Activated naive CD8-positive, alpha-beta T cell (primary cell): ENCODE measurements around the gene ATP5F1C.
"Not testable (repeated sequence)": the region's sequence is repeated elsewhere in the genome, so short reads cannot be mapped to it uniquely, and the experiment has no call there.

ENCODE experiments used
- H3K27ac Mint-ChIP-seq: one replicate; pipeline ENCODE4 v1.8.0; 2021; ENCODE audit warnings: mixed read lengths
- H3K27me3 Mint-ChIP-seq: one replicate; pipeline ENCODE4 v1.8.0; 2021; ENCODE audit warnings: mixed read lengths
- H3K36me3 Mint-ChIP-seq: one replicate; pipeline ENCODE4 v1.8.0; 2021; ENCODE audit warnings: mixed read lengths
- H3K4me1 Mint-ChIP-seq: one replicate; pipeline ENCODE4 v1.8.0; 2021; ENCODE audit warnings: low read depth, mixed read lengths
- H3K4me3 Mint-ChIP-seq: one replicate; pipeline ENCODE4 v1.8.0; 2021; ENCODE audit warnings: mild to moderate bottlenecking, mixed read lengths
- H3K9me3 Mint-ChIP-seq: one replicate; pipeline ENCODE4 v1.8.0; 2021; ENCODE audit warnings: low read depth, mixed read lengths

ATP5F1C gene

GRCh38 chr10:7811743-7812142 lies 23.8 kb downstream of the ATP5F1C start:
- not testable (repeated sequence) for H3K9me3 Mint-ChIP-seq, H3K27ac Mint-ChIP-seq, H3K4me1 Mint-ChIP-seq, H3K36me3 Mint-ChIP-seq, H3K4me3 Mint-ChIP-seq, H3K27me3 Mint-ChIP-seq

GRCh38 chr10:7813481-7813880 lies 25.5 kb downstream of the ATP5F1C start:
- no peak overlapping the region for H3K4me3 Mint-ChIP-seq
- H3K9me3 Mint-ChIP-seq: no peaks in the 10 kb centered on the region
- H3K36me3 Mint-ChIP-seq: no peaks in the 10 kb centered on the region
- H3K4me1 Mint-ChIP-seq: peaks cover 14% of the 10 kb centered on the region
- H3K27ac Mint-ChIP-seq: no peak overlapping the region
- H3K27me3 Mint-ChIP-seq: no peaks in the 10 kb centered on the region

- H3K4me1 Mint-ChIP-seq: peaks cover 43% of the 10 kb centered on the region
- peak overlapping the region; percentile 99 for H3K4me3 Mint-ChIP-seq
- H3K36me3 Mint-ChIP-seq: no peaks in the 10 kb centered on the region
- H3K27me3 Mint-ChIP-seq: no peaks in the 10 kb centered on the region
- no peaks in the 10 kb centered on the region for H3K9me3 Mint-ChIP-seq
- H3K27ac Mint-ChIP-seq: no peak overlapping the region
Measured at GRCh38 chr10:7817576-7817975, 29.6 kb downstream of the ATP5F1C start.

- no peaks in the 10 kb centered on the region for H3K27me3 Mint-ChIP-seq
- peak overlapping the region; percentile 99 for H3K4me3 Mint-ChIP-seq
- H3K9me3 Mint-ChIP-seq: no peaks in the 10 kb centered on the region
- peak overlapping the region; percentile 93 for H3K27ac Mint-ChIP-seq
- peaks cover 43% of the 10 kb centered on the region for H3K4me1 Mint-ChIP-seq
- H3K36me3 Mint-ChIP-seq: no peaks in the 10 kb centered on the region
Measured at GRCh38 chr10:7817984-7818294, 30.0 kb downstream of the ATP5F1C start.

- H3K36me3 Mint-ChIP-seq: no peaks in the 10 kb centered on the region
- peak within 1 kb of the TSS; percentile 93 for H3K27ac Mint-ChIP-seq
- peak within 1 kb of the TSS; percentile 99 for H3K4me3 Mint-ChIP-seq
- no peaks in the 10 kb centered on the region for H3K27me3 Mint-ChIP-seq
- H3K4me1 Mint-ChIP-seq: peaks cover 43% of the 10 kb centered on the region
- no peaks in the 10 kb centered on the region for H3K9me3 Mint-ChIP-seq
Measured at GRCh38 chr10:7818295-7819120, 30.5 kb downstream of the ATP5F1C start, which contains the start of gene TAF3. Gene TAF3, plus strand, starts transcription at chr10:7818505. Its CDS starts 205 bp downstream, at chr10:7818710.

- Mint-ChIP-seq H3K4me1 (peaks cover 43% of the 10 kb centered on the region), H3K27me3 (no peaks in the 10 kb centered on the region), H3K9me3 (no peaks in the 10 kb centered on the region), H3K4me3 (peak overlapping the region; percentile 99), H3K27ac (peak overlapping the region; percentile 93), H3K36me3 (no peaks in the 10 kb centered on the region)
Measured at GRCh38 chr10:7819121-7819460, 31.1 kb downstream of the ATP5F1C start.

GRCh38 chr10:7824251-7824650 lies 36.3 kb downstream of the ATP5F1C start:
- Mint-ChIP-seq H3K4me1 (peaks cover 55% of the 10 kb centered on the region), H3K9me3 (no peaks in the 10 kb centered on the region), H3K27me3 (no peaks in the 10 kb centered on the region), H3K36me3 (peaks cover 15% of the 10 kb centered on the region), H3K4me3 (no peak overlapping the region), H3K27ac (no peak overlapping the region)

GRCh38 chr10:7826971-7827370 lies 39.0 kb downstream of the ATP5F1C start:
- Mint-ChIP-seq H3K4me3 (no peak overlapping the region), H3K9me3 (no peaks in the 10 kb centered on the region), H3K27me3 (no peaks in the 10 kb centered on the region), H3K27ac (no peak overlapping the region), H3K4me1 (peaks cover 45% of the 10 kb centered on the region), H3K36me3 (peaks cover 22% of the 10 kb centered on the region)

- no peak overlapping the region for H3K27ac Mint-ChIP-seq
- H3K27me3 Mint-ChIP-seq: no peaks in the 10 kb centered on the region
- H3K9me3 Mint-ChIP-seq: no peaks in the 10 kb centered on the region
- H3K4me1 Mint-ChIP-seq: peaks cover 58% of the 10 kb centered on the region
- H3K4me3 Mint-ChIP-seq: peak overlapping the region; percentile 1
- peaks cover 24% of the 10 kb centered on the region for H3K36me3 Mint-ChIP-seq
Measured at GRCh38 chr10:7829289-7829834, 41.4 kb downstream of the ATP5F1C start.

- H3K9me3 Mint-ChIP-seq: no peaks in the 10 kb centered on the region
- no peak overlapping the region for H3K4me3 Mint-ChIP-seq
- H3K27ac Mint-ChIP-seq: no peak overlapping the region
- H3K36me3 Mint-ChIP-seq: peaks cover 20% of the 10 kb centered on the region
- H3K4me1 Mint-ChIP-seq: peaks cover 48% of the 10 kb centered on the region
- no peaks in the 10 kb centered on the region for H3K27me3 Mint-ChIP-seq
Measured at GRCh38 chr10:7832060-7832459, 44.1 kb downstream of the ATP5F1C start.

- Mint-ChIP-seq H3K27ac (no peak overlapping the region), H3K27me3 (no peaks in the 10 kb centered on the region), H3K36me3 (peaks cover 18% of the 10 kb centered on the region), H3K4me3 (no peak overlapping the region), H3K4me1 (peaks cover 46% of the 10 kb centered on the region), H3K9me3 (no peaks in the 10 kb centered on the region)
Measured at GRCh38 chr10:7833210-7833609, 45.2 kb downstream of the ATP5F1C start.

GRCh38 chr10:7834262-7834661 lies 46.3 kb downstream of the ATP5F1C start:
- Mint-ChIP-seq H3K4me1 (peaks cover 49% of the 10 kb centered on the region), H3K36me3 (peaks cover 22% of the 10 kb centered on the region), H3K9me3 (no peaks in the 10 kb centered on the region), H3K4me3 (no peak overlapping the region), H3K27ac (no peak overlapping the region), H3K27me3 (no peaks in the 10 kb centered on the region)

GRCh38 chr10:7836571-7836970 lies 48.6 kb downstream of the ATP5F1C start:
- Mint-ChIP-seq H3K36me3 (peaks cover 22% of the 10 kb centered on the region), H3K9me3 (no peaks in the 10 kb centered on the region), H3K4me1 (peaks cover 46% of the 10 kb centered on the region), H3K4me3 (no peak overlapping the region), H3K27ac (no peak overlapping the region), H3K27me3 (no peaks in the 10 kb centered on the region)

- Mint-ChIP-seq H3K36me3 (peaks cover 15% of the 10 kb centered on the region), H3K27me3 (no peaks in the 10 kb centered on the region), H3K4me3 (no peak overlapping the region), H3K4me1 (peaks cover 31% of the 10 kb centered on the region), H3K9me3 (no peaks in the 10 kb centered on the region), H3K27ac (no peak overlapping the region)
Measured at GRCh38 chr10:7846591-7846990, 58.6 kb downstream of the ATP5F1C start.

GRCh38 chr10:7853226-7853842 lies 65.4 kb downstream of the ATP5F1C start:
- Mint-ChIP-seq H3K36me3 (peaks cover 6% of the 10 kb centered on the region), H3K9me3 (no peaks in the 10 kb centered on the region), H3K27me3 (no peaks in the 10 kb centered on the region), H3K4me3 (no peak overlapping the region), H3K4me1 (peaks cover 48% of the 10 kb centered on the region), H3K27ac (no peak overlapping the region)
